GM19025 (cell line): ENCODE measurements around the gene SUPT3H.
"Not testable (repeated sequence)": the region's sequence is repeated elsewhere in the genome, so short reads cannot be mapped to it uniquely, and the experiment has no call there.

Experiments used
- ATAC-seq: cut with Tn5 transposase; IDR thresholded peaks from one replicate; pipeline ENCODE4 v1.9.1; 2021; ENCODE audit warnings: mild to moderate bottlenecking, low read depth, moderate library complexity; ENCODE audit not compliant: unreplicated experiment

The SUPT3H gene

DNA sequence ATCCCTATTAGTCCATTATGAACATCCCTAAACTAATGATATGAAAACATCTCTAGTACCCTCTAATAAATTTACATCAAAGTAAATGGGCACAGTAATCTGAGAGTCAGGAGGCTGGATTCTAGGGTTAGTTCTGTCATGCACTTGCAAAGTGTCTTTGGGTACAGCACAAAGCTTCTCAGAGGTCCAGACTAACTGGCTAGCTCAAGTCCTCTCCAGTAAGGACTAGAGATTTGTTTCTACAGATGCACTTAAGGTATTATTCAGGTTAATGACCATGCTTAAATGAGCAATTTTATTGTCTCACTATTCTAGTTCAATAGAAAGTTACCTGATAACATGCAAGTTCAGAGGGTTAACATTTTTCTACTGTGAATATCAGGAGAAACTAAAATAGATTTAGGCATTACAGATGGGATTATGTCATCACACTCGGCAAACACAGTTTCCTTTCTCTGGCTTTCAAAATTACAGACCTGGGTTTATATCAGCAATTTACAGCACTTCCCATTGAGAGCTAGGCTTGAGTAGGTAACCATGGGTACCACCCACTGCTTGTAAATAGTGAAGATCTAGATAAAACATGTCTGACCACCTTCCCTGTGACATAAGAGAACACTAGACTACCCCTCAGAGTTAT, 452.5 kb downstream of the SUPT3H start:
- ATAC-seq: no peak

DNA sequence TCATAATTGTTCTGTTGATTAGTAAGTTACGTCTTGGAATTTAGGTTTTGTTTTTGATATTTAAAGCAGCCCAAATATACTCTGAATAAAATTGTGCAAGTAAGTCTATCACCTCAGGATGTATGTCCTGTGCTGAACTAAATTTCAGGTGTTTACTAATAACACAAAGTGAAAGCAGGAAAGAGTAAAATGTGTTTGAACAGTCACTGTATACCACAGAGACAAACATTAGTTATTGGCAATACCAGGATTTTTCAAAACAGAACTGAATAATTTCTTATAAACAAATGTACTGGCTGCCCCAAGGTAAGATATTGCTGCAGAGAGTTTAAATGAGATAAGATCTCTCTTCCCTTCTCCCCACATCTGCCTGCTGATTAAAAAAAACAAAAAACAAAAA, 454.3 kb downstream of the SUPT3H start:
- ATAC-seq: no peak

DNA sequence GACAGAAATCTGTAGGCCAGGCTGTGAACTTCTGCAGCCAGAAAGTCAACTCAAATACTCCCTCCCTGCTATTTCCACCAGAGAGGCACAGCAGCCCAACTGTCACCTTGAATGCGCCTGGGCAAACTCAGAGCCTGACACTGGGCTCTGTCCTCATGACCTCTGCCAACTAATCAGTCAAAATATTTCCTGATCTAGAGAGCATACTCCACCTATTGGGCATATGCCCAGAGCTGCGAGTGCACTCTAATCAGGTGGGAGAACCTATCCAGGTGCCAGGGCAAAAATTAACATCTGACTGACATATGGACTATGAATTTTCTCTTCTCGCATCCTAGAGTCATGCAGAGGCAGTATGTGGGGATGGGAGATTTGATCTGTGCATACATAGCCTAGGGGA, 455.9 kb downstream of the SUPT3H start:
- ATAC-seq: no peak

DNA sequence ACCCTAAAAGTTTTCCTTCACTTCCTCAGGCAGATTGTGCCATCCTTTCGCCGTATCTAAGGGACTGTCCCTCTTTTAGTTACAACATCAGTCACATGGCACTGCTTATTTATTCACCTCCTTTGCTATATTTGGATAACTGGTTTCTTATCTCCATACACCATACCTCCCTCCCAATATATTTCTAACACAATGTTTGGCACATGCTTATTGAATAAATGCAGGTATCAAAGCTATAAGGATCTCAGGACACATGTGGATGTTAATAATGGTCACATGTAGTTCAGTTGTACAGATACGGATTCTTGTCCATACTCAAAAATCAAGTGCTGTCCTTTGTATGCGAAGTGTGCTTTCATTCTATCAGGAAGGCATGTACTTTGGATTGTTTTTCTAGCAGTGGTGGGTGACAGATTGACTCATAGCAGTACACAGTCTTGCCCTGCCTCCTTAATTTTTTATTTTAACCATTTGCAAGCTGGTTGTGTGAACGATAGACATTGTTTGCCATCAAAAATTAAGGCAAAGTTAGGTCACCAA, 456.7 kb downstream of the SUPT3H start:
- ATAC-seq: no peak

DNA sequence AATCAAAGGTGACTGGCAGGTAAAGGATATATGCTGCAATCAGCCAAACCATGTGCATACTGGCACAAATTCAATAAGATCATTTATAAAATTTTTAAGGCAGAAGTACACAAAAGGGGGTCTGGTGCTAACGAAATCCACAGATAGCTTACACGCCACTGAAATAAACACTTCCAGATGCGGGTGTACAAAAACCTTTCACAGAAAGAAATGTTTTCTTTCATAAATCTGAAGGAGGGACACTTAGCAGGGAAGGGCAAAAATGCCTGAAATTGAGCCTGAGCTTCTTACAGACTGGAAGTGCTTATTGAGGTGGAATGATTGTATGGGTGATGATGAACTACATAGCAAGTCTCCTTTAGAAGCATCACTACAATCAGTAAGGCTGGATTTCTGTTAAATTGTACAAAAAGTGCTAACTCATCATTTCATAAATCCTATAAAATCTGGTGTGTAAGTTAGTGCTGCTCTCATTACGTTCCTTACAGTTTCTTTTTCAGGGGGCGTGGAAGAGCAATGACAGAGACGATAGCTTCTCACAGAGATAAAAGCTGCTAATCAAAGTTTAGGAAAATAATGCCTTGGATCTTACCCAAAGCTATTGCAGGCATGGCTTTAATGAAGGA, 458.9 kb downstream of the SUPT3H start:
- ATAC-seq: no peak

DNA sequence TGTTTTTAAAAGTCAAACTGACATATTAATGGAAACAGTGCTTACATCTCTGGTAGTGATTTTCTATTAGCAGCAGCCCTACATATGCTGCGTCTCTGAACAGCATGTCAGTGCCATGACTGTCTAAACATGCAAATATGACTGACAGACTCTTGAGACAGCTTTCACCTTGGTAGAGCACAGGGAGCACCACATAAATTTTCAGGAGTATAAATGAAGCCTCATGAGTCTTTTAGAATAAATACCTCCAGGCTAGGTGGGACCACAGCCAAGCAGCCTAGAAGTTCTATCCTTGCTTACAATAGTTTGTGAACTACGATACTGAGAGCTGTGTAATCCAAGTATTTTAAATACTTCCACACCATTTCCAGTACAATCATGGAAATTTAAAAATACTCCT, 460.3 kb downstream of the SUPT3H start:
- ATAC-seq: no peak

DNA sequence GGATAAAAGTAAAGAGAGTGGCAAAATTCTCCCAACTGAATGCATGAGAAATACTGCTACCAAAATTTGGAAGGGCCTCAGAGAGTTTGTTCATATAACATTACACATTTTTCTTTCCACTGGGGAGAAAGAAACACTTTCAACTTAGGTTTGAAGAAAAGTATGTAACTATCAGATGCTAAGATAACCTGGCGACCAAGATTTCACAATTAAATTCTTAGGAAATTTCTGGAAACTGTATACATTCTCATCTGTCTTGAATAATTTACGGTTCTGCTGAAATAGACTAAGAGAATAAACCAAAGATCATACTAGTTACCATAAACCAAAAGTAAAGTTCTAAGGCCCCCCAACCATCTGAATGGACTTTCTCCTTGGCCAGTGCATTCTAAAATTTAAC, 462.6 kb downstream of the SUPT3H start:
- no peak for ATAC-seq

DNA sequence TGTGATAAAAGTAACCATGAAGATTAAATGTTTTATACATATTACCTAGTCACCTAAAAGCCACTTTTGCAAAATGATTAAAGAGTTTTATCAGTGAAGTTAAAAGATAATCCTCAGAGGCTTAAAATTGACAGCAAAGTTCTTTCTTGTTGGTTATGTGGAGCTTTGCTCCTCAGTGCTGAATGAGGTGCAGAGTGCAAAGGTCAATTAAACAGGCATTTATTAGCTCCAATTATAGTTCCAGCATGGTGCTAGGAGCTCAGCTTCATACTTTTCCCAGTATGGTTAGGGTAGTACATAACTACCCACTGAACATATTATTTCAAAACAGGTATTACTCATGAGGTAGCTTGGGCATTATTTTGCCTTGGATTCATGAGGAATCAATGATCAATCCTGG, 463.6 kb downstream of the SUPT3H start:
- no peak for ATAC-seq

DNA sequence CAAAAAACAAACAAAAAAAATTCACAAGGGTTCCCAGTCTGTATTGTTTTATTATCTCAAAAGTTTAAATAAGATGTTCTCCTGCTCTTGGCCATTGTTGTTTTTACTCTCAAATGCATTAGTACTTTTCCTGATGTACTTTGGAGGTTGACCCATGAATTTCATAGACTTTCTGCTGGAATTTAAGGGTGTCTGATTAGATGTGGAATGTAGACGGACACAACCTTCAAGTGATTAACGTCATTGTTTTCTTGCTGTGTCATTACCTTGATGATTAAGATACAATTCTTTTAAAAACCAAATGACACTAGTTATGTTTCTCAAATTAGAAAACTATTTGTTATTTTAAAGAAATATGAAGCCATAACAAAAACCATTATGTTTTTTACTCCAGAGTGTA, 471.0 kb downstream of the SUPT3H start:
- ATAC-seq: no peak

DNA sequence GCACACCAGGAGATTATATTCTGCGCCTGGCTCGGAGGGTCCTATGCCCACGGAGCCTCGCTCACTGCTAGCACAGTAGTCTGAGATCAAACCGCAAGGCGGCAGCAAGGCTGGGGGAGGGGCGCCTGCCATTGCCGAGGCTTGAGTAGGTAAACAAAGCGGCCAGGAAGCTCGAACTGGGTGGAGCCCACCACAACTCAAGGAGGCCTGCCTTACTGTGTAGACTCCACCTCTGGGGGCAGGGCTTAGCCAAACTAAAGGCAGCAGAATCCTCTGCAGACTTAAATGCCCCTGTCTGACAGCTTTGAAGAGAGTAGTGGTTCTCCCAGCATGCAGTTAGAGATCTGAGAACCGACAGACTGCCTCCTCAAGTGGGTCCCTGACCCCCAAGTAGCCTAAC, 477.4 kb downstream of the SUPT3H start:
- not testable (repeated sequence) for ATAC-seq

DNA sequence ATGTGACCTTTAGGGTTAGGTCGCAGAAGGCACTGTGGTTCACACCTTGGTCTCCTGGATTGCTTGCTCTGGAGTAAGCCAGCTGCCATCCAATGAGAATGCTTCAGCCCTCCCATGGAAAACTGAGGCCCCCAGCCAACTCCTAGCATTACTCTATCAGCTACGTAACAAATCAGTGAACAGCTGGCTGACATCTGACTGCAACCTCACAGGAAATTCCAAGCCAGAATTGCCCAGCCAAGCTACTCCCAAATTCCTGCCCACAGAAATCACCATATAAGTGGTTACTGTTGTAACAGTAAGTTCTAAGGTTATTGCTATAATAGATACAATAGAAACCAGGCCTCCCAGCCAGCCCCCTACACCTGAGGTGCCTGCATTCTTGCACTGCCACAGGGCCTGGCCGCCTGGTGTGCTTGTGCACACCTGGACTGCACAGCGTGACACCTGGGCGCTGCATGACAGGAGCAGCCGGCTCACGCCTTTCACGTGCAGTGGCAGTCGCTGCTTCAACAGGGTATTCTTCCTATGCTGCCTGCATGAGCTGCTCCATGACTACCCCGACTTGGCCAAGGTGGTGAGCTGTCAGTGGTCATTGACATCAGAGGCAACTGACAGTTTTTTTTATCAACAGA, 479.3 kb downstream of the SUPT3H start:
- no peak for ATAC-seq

DNA sequence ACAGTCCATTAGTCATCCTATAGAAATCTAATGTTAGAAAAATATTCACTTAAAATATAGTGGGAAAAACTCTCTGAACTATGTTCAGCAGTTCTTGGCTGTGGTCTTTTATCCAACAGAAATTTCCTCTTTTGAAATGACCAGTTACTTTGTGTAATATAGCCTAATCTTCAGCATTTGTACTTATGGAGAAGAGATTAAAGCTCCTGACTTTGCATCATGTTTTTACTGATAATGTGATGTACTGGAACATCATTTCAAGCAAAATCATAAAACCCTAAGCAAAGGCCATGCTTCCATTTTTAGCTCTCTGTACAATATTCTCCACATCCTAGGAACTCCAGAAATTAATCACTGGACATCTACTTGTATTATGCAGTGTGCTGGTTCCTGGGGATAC, 480.4 kb downstream of the SUPT3H start:
- ATAC-seq: no peak

DNA sequence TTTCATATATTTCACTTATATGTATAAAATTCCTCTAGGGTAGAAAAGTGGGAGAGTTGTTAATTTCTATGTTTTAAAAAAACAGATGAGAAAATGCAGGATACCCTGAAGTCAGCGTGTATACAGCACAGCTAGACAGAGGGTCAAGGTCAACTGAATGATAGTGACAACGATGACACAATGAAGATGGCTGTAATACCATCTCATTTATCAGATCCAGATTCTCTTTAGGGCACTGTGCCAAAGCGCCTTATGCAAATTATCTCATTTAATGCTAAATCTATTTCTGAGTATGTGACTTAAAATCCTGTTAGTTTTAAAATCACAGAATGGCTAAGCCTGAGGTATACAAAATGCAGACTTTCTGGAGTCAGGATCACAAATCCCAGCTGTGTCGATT, 481.0 kb downstream of the SUPT3H start:
- ATAC-seq: no peak

DNA sequence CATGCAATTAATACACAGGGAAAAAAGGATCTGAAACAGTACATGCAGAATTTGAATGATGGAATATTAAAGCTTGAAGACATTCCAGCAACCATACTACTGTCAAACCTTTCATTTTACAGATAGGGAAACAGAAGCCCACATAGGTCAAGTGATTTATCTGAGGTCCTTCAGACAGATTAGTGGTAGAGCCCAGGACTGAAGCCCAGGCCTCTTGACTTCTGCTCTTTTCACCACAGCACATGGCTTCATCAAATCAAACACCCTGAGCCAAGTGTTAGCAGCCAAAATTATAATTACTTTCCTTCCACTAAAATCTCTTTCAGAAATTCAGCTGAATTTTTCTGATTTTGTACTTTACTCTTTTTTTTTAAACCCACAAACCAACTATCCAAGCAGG, 485.2 kb downstream of the SUPT3H start:
- ATAC-seq: no peak

DNA sequence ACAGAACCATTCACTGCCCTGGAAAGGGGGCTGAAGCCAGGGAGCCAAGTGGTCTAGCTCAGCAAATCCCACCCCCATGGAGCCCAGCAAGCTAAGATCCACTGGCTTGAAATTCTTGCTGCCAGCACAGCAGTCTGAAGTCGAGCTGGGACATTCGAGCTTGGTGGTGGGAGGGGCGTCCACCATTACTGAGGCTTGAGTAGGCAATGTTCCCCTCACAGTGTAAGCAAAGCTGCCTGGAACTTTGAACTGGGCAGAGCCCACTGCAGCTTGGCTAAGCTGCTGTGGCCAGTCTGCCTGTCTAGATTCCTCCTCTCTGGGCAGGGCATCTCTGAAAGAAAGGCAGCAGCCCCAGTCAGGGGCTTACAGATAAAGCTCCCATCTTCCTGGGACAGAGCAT, 498.7 kb downstream of the SUPT3H start:
- not testable (repeated sequence) for ATAC-seq

DNA sequence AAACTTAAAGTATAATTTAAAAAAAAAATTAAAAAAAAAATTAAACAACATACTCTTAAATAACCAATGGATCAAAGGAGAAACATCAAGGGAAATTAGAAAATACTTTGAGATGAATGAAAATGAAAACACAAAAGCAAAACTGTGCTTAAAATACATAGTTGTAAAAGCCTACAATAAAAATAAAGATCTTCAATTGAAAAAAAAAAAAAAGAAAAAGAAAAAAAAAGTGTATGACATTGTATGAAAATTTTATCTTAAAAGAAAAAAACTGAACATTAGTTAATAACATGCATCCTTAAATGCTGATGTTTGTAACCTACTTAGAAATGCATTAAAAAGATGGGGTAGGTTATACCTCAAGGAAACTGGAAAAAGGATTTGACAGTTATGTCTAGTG, 501.1 kb downstream of the SUPT3H start:
- ATAC-seq: not testable (repeated sequence)

DNA sequence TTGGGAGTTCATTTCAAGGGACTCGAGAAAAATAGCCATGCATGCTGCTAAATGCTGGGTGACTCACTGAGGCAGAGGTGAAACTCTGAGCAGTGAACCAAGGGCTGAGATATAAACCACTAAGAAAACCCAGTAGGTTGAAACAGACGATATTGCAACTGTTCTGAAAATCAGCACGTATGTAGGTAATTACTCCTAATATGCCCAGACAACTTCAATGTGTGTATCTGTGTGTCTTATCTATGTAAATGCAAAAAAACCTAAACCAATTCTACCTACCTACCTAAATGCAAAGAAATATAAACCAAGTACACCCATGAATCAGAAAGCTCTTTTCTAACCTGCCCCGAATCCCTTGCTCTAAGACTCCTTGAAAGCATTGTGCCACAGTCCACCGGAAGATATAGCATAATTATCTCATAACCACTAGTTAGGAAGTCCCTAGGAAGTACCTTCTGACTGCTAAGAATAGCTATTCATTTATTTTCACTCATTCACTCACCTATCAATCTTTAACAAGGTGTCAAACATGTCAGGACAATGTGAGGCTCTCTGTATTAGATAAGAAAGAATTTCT, 508.3 kb downstream of the SUPT3H start:
- peak; percentile 63 for ATAC-seq

DNA sequence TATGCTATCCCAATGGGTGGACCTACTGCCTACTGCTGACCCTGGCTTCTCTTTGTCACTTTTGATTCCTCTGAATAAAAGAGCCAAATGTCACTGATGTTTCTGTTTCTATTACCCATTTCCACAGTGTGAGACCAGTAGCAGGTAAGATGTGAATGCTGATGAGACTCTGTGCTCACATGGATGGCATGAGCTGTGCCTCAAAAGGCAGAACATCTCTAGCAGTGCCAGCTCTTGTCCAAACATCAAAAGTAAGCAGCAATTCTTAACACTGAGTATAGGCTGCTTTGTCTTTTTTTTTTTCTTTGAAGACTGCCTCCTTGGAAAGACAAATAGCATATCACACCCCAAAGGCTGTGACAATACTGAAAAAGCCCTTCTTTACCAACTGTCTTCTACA, 508.8 kb downstream of the SUPT3H start:
- peak; percentile 5 for ATAC-seq

DNA sequence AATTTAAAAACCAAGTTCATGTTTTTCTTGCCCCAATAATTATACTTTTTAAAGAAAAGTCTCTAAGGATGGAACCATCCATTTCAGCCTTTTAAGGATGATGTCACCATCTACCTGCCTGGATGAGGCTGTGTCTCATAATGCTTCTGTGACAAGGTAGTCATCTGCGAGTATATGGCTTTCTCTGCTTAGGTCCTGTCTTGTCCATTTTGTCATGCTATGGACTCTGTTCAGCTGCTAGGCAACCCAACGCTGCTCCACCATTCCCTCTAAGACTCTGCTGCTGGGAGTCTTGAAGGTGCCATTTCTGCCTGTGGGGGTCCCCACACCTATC, 509.4 kb downstream of the SUPT3H start:
- peak; percentile 23 for ATAC-seq

DNA sequence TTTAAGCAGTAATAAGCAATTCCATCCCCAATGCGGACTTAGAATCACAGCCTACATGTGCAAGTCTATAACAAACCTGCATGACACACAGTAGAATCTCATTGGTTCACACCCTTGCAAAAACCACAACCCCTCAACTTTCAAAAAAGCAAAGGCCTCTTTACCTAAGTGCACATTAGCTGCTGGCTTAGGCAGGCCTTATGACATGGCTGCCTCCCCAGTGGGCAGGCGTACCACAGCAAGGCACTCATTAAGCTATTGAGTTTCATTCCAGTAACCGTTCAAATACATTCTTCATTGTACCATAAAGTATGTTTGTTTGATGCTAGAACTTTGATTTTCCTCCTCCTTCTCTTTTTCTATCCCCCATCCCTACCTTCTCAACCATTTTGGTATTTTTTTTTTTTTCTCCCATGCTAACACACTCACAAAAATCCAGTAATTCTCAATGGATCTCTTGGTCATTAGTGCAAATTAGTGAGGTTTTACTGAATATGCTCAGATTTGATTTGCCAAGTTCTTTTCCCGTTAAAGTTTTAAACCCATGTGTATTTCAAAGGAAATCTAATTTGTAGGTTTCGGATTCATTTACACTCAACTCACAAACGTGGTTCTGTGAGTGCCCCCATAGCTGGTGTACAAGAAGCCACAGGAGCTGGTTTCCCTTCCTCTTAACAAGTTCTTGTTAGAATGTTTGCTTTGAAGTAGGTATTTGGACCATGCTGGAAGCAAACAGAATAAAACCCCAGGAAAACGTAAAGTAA, 510.0 kb downstream of the SUPT3H start:
- peak; percentile 59 for ATAC-seq

DNA sequence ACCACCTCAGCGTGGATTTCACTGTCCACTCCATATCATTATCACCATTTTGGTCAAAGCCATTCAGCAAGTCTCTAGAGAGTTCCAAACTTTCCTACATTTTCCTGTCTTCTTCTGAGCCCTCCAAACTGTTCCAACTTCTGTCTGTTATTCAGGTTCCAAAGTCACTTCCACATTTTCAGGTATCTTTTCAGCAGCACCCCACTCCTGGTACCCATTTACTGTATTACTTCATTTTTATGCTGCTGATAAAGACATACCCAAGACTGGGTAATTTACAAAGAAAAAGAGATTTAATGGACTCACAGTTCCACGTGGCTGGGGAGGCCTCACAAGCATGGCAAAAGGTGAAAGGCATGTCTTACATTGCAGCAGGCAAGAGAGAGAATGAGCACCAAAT, 512.5 kb downstream of the SUPT3H start:
- ATAC-seq: not testable (repeated sequence)
